Panc1 (cell line): ENCODE data around the gene HSD17B14. TPM values are rescaled to one million over a fixed set of nuclear protein-coding genes. Genes with fewer than 3 reads are reported as not detected.

Experiments used
- ATAC-seq: fragments of 200-7000 bp; cut with Tn5 transposase; 2 replicates; pipeline ENCODE4 v1.9.1; 2020; ENCODE audit warnings: mild to moderate bottlenecking, moderate library complexity
- BruUV-seq: library from RNA; stranded (reverse); fragments of 400-500 nt; replicated peaks from 2 replicates; lab custom pipeline; 2021; lab: Mats Ljungman, UMichigan
- CTCF ChIA-PET: fragments of 300-600 bp; sonication (Branson Sonifier 250); formaldehyde crosslinking; loops from one replicate; lab custom pipeline; 2022; ENCODE audit warnings: antibody characterized with exemption; lab: Charles Lee
- POLR2A ChIA-PET: fragments of 300-600 bp; sonication (Branson Sonifier 250); formaldehyde crosslinking; loops from one replicate; lab custom pipeline; 2022; ENCODE audit warnings: antibody characterized with exemption; lab: Charles Lee
- DNase-seq: peaks from one replicate; pipeline ENCODE4 v3.0.0-alpha.2; 2010; ENCODE audit warnings: low read depth, low spot score
- H3K27ac ChIP-seq: 2 replicates; pipeline ENCODE4 v1.5.1; 2011; ENCODE audit warnings: mild to moderate bottlenecking, low read length, inconsistent platforms
- H3K27me3 ChIP-seq: fragments of 200-500 bp; sonication (Bioruptor generic); 2 replicates; pipeline ENCODE4 v1.6.0; 2014; ENCODE audit warnings: low read length, inconsistent platforms; ENCODE audit not compliant: control insufficient read depth, insufficient read depth
- H3K36me3 ChIP-seq: fragments of 200-500 bp; sonication (Bioruptor generic); 2 replicates; pipeline ENCODE4 v1.5.1; 2014; ENCODE audit warnings: inconsistent platforms, mild to moderate bottlenecking, low read length, moderate library complexity; ENCODE audit not compliant: control insufficient read depth, insufficient read depth
- H3K4me1 ChIP-seq: 2 replicates; pipeline ENCODE4 v1.5.1; 2011; ENCODE audit warnings: inconsistent platforms, mild to moderate bottlenecking, low read length, moderate library complexity; ENCODE audit not compliant: control insufficient read depth, insufficient read depth
- H3K4me3 ChIP-seq, 2 experiments: 2 replicates each; pipeline ENCODE4 v1.5.1; 2011 to 2012; ENCODE audit warnings: low read depth in 2 of 2, low read length in 2 of 2, mild to moderate bottlenecking in 2 of 2, inconsistent platforms in 1 of 2, moderate library complexity in 1 of 2
- H3K9me3 ChIP-seq: fragments of 200-500 bp; sonication (Bioruptor generic); 2 replicates; pipeline ENCODE4 v1.5.1; 2014; ENCODE audit warnings: low read depth, mild to moderate bottlenecking, inconsistent platforms, low read length, moderate library complexity; ENCODE audit not compliant: control insufficient read depth, insufficient read depth
- POLR2AphosphoS5 ChIP-seq: IDR thresholded peaks from 2 replicates; pipeline ENCODE4 v1.6.1; 2012; ENCODE audit warnings: mild to moderate bottlenecking, low read depth, low read length, moderate library complexity
- SIN3A ChIP-seq: IDR thresholded peaks from 2 replicates; pipeline ENCODE4 v1.6.1; 2012; ENCODE audit warnings: low read depth, mild to moderate bottlenecking, low read length, moderate library complexity, borderline replicate concordance; ENCODE audit not compliant: insufficient read depth
- TCF7L2 ChIP-seq: IDR thresholded peaks from 2 replicates; pipeline ENCODE4 v1.6.1; 2011; ENCODE audit warnings: mild to moderate bottlenecking, low read depth, low read length, inconsistent platforms
- in situ Hi-C: cut with HindIII; loops from 2 replicates; pipeline ENCODE4 v1.10.0; 2016; ENCODE audit warnings: low sequenced_read_pairs, low pct_unique_long_range_greater_than_20kb
- intact Hi-C: fragments of 100-400 bp; cut with micrococcal nuclease; formaldehyde crosslinking; loops from one replicate; pipeline ENCODE4 v1.10.0; 2022; ENCODE audit not compliant: unreplicated experiment
- total RNA-seq: library from RNA; stranded (reverse); gene quantifications from one replicate; pipeline ENCODE4 v1.2.1, GENCODE V29; 2021; ENCODE audit not compliant: unreplicated experiment
- TF ChIP-seq, protein P1 (sequence below), 2 experiments: IDR thresholded peaks; 2 replicates each; pipeline ENCODE4 v1.6.1; 2011 to 2012; ENCODE audit warnings: low read depth in 2 of 2, control low read depth in 1 of 2, low read length in 1 of 2, mild to moderate bottlenecking in 1 of 2, moderate library complexity in 1 of 2; ENCODE audit not compliant: insufficient read depth in 1 of 2
- TF ChIP-seq, protein P2 (sequence below): fragments of 450-650 bp; IDR thresholded peaks from 2 replicates; pipeline ENCODE4 v1.5.1; 2017; ENCODE audit warnings: mild to moderate bottlenecking

HSD17B14 gene
- total RNA-seq, 1 experiment from 2014 or later = 20.8 TPM

DNA sequence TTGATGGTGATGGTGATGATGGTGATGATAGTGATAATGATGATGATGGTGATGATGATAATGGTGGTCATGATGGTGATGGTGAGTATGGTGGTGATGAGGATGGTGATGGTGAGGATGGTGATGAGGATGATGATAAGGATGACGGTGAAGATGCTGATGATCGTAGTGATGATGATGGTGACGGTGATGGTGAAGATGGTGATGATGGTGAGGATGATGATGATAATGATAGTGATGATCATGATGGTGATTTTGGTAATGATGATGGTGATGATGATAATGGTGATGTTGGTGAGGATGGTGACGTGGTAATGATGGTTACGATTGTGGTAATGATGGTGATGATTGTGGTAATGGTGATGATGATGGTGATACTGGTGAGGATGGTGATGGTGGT lies 14.7 kb downstream of the HSD17B14 start:
- Histone ChIP-seq H3K4me1 (no peaks in the 10 kb centered on the region), H3K27me3 (no peaks in the 10 kb centered on the region), H3K9me3 (no peaks in the 10 kb centered on the region), H3K36me3 (no peaks in the 10 kb centered on the region), H3K4me3 (no peak overlapping the region), H3K27ac (no peak overlapping the region)
- POLR2A ChIA-PET = no interaction called here
- BruUV-seq = TSS peak; percentile 62
- intact Hi-C loops = no loop called here
- in situ Hi-C loops = no loop called here
- DNase-seq = no peak
- CTCF ChIA-PET = no interaction called here
- TF ChIP-seq, protein P1, sequence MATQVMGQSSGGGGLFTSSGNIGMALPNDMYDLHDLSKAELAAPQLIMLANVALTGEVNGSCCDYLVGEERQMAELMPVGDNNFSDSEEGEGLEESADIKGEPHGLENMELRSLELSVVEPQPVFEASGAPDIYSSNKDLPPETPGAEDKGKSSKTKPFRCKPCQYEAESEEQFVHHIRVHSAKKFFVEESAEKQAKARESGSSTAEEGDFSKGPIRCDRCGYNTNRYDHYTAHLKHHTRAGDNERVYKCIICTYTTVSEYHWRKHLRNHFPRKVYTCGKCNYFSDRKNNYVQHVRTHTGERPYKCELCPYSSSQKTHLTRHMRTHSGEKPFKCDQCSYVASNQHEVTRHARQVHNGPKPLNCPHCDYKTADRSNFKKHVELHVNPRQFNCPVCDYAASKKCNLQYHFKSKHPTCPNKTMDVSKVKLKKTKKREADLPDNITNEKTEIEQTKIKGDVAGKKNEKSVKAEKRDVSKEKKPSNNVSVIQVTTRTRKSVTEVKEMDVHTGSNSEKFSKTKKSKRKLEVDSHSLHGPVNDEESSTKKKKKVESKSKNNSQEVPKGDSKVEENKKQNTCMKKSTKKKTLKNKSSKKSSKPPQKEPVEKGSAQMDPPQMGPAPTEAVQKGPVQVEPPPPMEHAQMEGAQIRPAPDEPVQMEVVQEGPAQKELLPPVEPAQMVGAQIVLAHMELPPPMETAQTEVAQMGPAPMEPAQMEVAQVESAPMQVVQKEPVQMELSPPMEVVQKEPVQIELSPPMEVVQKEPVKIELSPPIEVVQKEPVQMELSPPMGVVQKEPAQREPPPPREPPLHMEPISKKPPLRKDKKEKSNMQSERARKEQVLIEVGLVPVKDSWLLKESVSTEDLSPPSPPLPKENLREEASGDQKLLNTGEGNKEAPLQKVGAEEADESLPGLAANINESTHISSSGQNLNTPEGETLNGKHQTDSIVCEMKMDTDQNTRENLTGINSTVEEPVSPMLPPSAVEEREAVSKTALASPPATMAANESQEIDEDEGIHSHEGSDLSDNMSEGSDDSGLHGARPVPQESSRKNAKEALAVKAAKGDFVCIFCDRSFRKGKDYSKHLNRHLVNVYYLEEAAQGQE (IDR thresholded peaks at IDR 0.05; ENCODE audit: insufficient read depth in 1 of 2, low read depth in 2 of 2, low read length in 1 of 2) = no peak
- TF ChIP-seq POLR2AphosphoS5 = no peak
- no peak for TF ChIP-seq SIN3A
- no peak for TF ChIP-seq TCF7L2
- TF ChIP-seq, protein P2, sequence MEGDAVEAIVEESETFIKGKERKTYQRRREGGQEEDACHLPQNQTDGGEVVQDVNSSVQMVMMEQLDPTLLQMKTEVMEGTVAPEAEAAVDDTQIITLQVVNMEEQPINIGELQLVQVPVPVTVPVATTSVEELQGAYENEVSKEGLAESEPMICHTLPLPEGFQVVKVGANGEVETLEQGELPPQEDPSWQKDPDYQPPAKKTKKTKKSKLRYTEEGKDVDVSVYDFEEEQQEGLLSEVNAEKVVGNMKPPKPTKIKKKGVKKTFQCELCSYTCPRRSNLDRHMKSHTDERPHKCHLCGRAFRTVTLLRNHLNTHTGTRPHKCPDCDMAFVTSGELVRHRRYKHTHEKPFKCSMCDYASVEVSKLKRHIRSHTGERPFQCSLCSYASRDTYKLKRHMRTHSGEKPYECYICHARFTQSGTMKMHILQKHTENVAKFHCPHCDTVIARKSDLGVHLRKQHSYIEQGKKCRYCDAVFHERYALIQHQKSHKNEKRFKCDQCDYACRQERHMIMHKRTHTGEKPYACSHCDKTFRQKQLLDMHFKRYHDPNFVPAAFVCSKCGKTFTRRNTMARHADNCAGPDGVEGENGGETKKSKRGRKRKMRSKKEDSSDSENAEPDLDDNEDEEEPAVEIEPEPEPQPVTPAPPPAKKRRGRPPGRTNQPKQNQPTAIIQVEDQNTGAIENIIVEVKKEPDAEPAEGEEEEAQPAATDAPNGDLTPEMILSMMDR = no peak
- ATAC-seq = no peak

DNA sequence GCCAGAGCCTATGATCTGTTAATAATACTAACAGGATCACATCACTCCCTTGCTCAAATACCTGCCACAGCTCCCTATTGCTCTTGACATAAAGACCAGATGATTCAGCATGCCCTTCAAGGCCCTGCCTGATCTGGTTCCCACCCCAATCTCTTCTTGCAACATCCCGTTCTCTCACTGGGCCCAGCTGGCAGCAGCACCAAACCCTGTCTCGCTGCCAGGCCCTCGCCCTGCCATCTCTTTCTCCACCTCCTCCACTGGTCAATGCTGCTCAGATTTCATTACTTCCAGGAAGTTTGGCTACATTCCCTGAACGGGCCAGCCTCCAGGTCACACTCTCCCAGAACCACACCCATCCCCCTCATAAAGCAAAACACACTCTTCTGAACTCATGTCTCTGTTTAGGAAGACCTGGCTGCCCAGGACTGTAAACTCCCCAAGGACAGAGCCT lies 16.9 kb downstream of the HSD17B14 start:
- intact Hi-C loops (no loop called here), in situ Hi-C loops (no loop called here)
- Histone ChIP-seq H3K4me3 (no peak overlapping the region), H3K9me3 (no peaks in the 10 kb centered on the region), H3K27me3 (no peaks in the 10 kb centered on the region), H3K27ac (no peak overlapping the region), H3K4me1 (no peaks in the 10 kb centered on the region; the same call in 1 of the 2 replicates), H3K36me3 (no peaks in the 10 kb centered on the region)
- DNase-seq = no peak
- POLR2A ChIA-PET = no interaction called here
- CTCF ChIA-PET = no interaction called here
- no TSS peak for BruUV-seq
- no peak for TF ChIP-seq POLR2AphosphoS5
- no peak for TF ChIP-seq TCF7L2
- TF ChIP-seq SIN3A = no peak
- TF ChIP-seq, protein P2 = no peak
- TF ChIP-seq, protein P1 (IDR thresholded peaks at IDR 0.05; ENCODE audit: insufficient read depth in 1 of 2, low read depth in 2 of 2, low read length in 1 of 2) = no peak
- ATAC-seq = no peak
